GM12878 (cell line): Measurements from ENCODE around the gene RAB10. TPM values are rescaled to one million over a fixed set of nuclear protein-coding genes. Genes with fewer than 3 reads are reported as not detected.

Experiments
- ATAC-seq: fragments of 200-7000 bp; cut with Tn5 transposase; 3 replicates; pipeline ENCODE4 v1.9.1; 2020; ENCODE audit warnings: mild to moderate bottlenecking, moderate library complexity
- BruUV-seq: library from RNA; stranded (reverse); fragments of 400-500 nt; replicated peaks from 2 replicates; lab custom pipeline; 2021; lab: Mats Ljungman, UMichigan
- CTCF ChIA-PET: fragments of 300-600 bp; sonication (Branson Sonifier 250); formaldehyde crosslinking; extraction: SDS; loops from one replicate; lab custom pipeline; 2021; ENCODE audit warnings: inconsistent platforms; lab: Yijun Ruan, JAX
- POLR2A ChIA-PET: fragments of 350-600 bp; formaldehyde crosslinking; extraction: SDS; loops from one replicate; lab custom pipeline; 2021; ENCODE audit warnings: inconsistent platforms; lab: Charles Lee
- RAD21 ChIA-PET: fragments of 300-600 bp; sonication (Branson Sonifier 250); formaldehyde crosslinking; loops from one replicate; lab custom pipeline; 2023; ENCODE audit warnings: antibody characterized with exemption; ENCODE audit not compliant: unreplicated experiment; lab: Charles Lee
- SMC1A ChIA-PET: fragments of 300-600 bp; sonication (Branson Sonifier 250); formaldehyde crosslinking; loops from one replicate; lab custom pipeline; 2023; ENCODE audit not compliant: unreplicated experiment, uncharacterized antibody; lab: Charles Lee
- DNase-seq: peaks from one replicate; pipeline ENCODE4 v3.0.0-alpha.2; 2011; ENCODE audit warnings: low read depth, low spot score
- FAIRE-seq: peaks from 3 replicates; lab custom pipeline; 2011; peaks lifted over from hg19 to GRCh38; lab: Jason Lieb, UNC
- H2AFZ ChIP-seq: 2 replicates; pipeline ENCODE4 v1.6.0; 2011; ENCODE audit warnings: low read depth, low read length, control low read depth; ENCODE audit not compliant: control insufficient read depth
- H3K27ac ChIP-seq: 2 replicates; pipeline ENCODE4 v1.5.1; 2011; ENCODE audit warnings: control low read depth; ENCODE audit not compliant: control insufficient read depth, insufficient read depth
- H3K27me3 ChIP-seq, 2 experiments: replicated peaks in 1 of 2; 2 replicates each; pipeline versions ENCODE4 v1.6.0 to v1.6.1; 2011; ENCODE audit warnings: low read length in 1 of 2; ENCODE audit not compliant: control insufficient read depth in 2 of 2, insufficient read depth in 2 of 2
- H3K36me3 ChIP-seq, 2 experiments: 2 replicates each; pipeline ENCODE4 v1.5.1; 2011; ENCODE audit warnings: low read length in 1 of 2; ENCODE audit not compliant: control insufficient read depth in 2 of 2, insufficient read depth in 2 of 2
- H3K4me1 ChIP-seq: 2 replicates; pipeline ENCODE4 v1.6.1; 2011; ENCODE audit warnings: mild to moderate bottlenecking, low read length, moderate library complexity, mixed read lengths; ENCODE audit not compliant: control insufficient read depth, insufficient read depth
- H3K4me2 ChIP-seq: 2 replicates; pipeline ENCODE4 v1.6.0; 2011; ENCODE audit warnings: control low read depth; ENCODE audit not compliant: control insufficient read depth, insufficient read depth
- H3K4me3 ChIP-seq: fragments of 200-600 bp; sonication (generic); 2 replicates; pipeline ENCODE4 v1.5.1; 2016
- H3K79me2 ChIP-seq: 2 replicates; pipeline ENCODE4 v1.6.0; 2011; ENCODE audit warnings: low read length; ENCODE audit not compliant: control insufficient read depth, insufficient read depth
- H3K9ac ChIP-seq: 2 replicates; pipeline ENCODE4 v1.8.0; 2011; ENCODE audit warnings: low read length, control low read depth, mixed read lengths; ENCODE audit not compliant: control insufficient read depth, insufficient read depth
- H3K9me3 ChIP-seq: replicated peaks from 3 replicates; pipeline ENCODE4 v1.5.1; 2011; ENCODE audit warnings: mild to moderate bottlenecking, low read length; ENCODE audit not compliant: control insufficient read depth, insufficient read depth
- H4K20me1 ChIP-seq: 2 replicates; pipeline ENCODE4 v1.6.0; 2011; ENCODE audit not compliant: control insufficient read depth, insufficient read depth
- HDAC2 ChIP-seq: fragments of 200-600 bp; sonication (generic); IDR thresholded peaks from 2 replicates; pipeline ENCODE4 v1.6.1; 2017
- JUNB ChIP-seq: IDR thresholded peaks from 2 replicates; pipeline ENCODE4 v1.6.1; 2016; ENCODE audit warnings: antibody characterized with exemption, mild to moderate bottlenecking
- NFYB ChIP-seq: IDR thresholded peaks from 2 replicates; pipeline ENCODE4 v1.6.1; 2011; ENCODE audit warnings: low read depth, mild to moderate bottlenecking, low read length, improper control_type of control experiment, moderate library complexity; ENCODE audit not compliant: insufficient read depth
- SREBF2 ChIP-seq: IDR thresholded peaks from 2 replicates; pipeline ENCODE4 v1.6.1; 2012; ENCODE audit warnings: mild to moderate bottlenecking, low read length
- SRF ChIP-seq, 2 experiments: IDR thresholded peaks; 2 replicates each; pipeline ENCODE4 v1.6.1; 2011; ENCODE audit warnings: low read depth in 2 of 2, low read length in 2 of 2, mild to moderate bottlenecking in 1 of 2, moderate library complexity in 1 of 2
- STAT1 ChIP-seq: fragments of 450-650 bp; conservative IDR thresholded peaks from 2 replicates; pipeline ENCODE4 v1.6.1; 2014; ENCODE audit warnings: antibody characterized with exemption, mild to moderate bottlenecking
- SUPT20H ChIP-seq: IDR thresholded peaks from 2 replicates; pipeline ENCODE4 v1.6.1; 2011; ENCODE audit warnings: low read depth, mild to moderate bottlenecking, low read length, moderate library complexity, borderline replicate concordance; ENCODE audit not compliant: control insufficient read depth
- SUZ12 ChIP-seq: fragments of 200-600 bp; sonication (generic); IDR thresholded peaks from one replicate; pipeline ENCODE4 v1.6.1; 2018; ENCODE audit warnings: antibody characterized with exemption, mild to moderate bottlenecking; ENCODE audit not compliant: unreplicated experiment
- WGBS: methylation state at CpG from one replicate; pipeline ENCODE4 v1.1.6; 2016; ENCODE audit warnings: low lambda C conversion rate; ENCODE audit not compliant: insufficient replicate concordance, insufficient coverage; ENCODE audit errors: missing lambda C conversion rate; 5-methylcytosine and 5-hydroxymethylcytosine counted together
- in situ Hi-C: fragments of 300-500 bp; cut with MboI; formaldehyde crosslinking; loops from 9 replicates; pipeline ENCODE4 v1.14.3; 2018; ENCODE audit warnings: mixed read lengths
- intact Hi-C: fragments of 100-400 bp; cut with micrococcal nuclease; formaldehyde crosslinking; loops from one replicate; pipeline ENCODE4 v1.14.2; 2022; ENCODE audit not compliant: unreplicated experiment
- polyA plus RNA-seq, 11 experiments: library from polyadenylated mRNA; depleted of rRNA in 4 of 11; unstranded in 6 of 11; stranded (reverse) in 5 of 11; fragments of >200 nt; fragmentation: Nextera tagmentation in 4 of 11; fragmentation: Illumina TruSeq in 1 of 11; extraction: Ambion mirVana in 4 of 11; extraction: Trizol in 1 of 11; gene quantifications; 1 replicate in 1 of 11; 2 replicates in 10 of 11; pipeline versions ENCODE4 v1.2.1 to v1.2.3, GENCODE V29; 2011 to 2016; ENCODE audit warnings: inconsistent platforms in 2 of 11, missing spikeins in 2 of 11, low read depth in 1 of 11
- total RNA-seq, 4 experiments: library from RNA; depleted of rRNA in 3 of 4; stranded (reverse); fragments of >200 nt in 3 of 4; fragmentation: Illumina TruSeq in 1 of 4; extraction: Trizol in 1 of 4; gene quantifications; 2 replicates each; pipeline versions ENCODE4 v1.2.1 to v1.2.3, GENCODE V29; 2013 to 2021
- TF ChIP-seq, protein P1 (sequence below): IDR thresholded peaks from 2 replicates; pipeline ENCODE4 v1.6.1; 2012; ENCODE audit warnings: low read depth, low read length, improper control_type of control experiment
- TF ChIP-seq, protein P2 (sequence below): IDR thresholded peaks from 2 replicates; pipeline ENCODE4 v1.6.1; 2012; ENCODE audit warnings: low read depth, low read length, improper control_type of control experiment
- TF ChIP-seq, protein P3 (sequence below): IDR thresholded peaks from 2 replicates; pipeline ENCODE4 v1.6.1; 2011; ENCODE audit warnings: low read depth, low read length, improper control_type of control experiment, borderline replicate concordance

The RAB10 gene
- total and polyA plus RNA-seq, 10 of the 15 experiments (the other 5 are each of a cell fraction or from before 2014, with no cell fraction given): 13.3 to 109 (median 82.0) TPM

DNA sequence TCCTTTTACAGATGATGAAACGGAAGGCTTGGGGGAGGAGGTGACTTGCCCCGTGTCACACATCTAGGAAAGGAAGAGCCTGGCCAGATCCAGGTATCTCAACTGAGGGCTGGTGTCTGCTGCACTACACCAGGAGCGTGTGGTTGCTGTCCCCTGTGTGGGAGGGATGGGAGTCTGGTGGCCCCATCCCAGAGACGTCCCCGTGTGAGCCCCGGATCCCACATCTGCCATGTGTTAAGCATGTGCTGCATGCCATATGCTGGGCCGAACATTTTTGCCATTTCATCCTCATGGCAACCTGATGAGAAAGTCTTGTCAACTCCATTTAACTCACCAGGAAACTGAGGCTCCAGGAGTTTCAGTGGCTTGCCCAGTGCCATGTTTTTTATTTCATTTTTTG is 143.2 kb downstream of the RAB10 start:
- no peak for DNase-seq
- POLR2A ChIA-PET: no interaction called here
- H3K36me3 ChIP-seq: no peaks in the 10 kb centered on the region
- TF ChIP-seq NFYB: no peak
- TF ChIP-seq, protein P1, sequence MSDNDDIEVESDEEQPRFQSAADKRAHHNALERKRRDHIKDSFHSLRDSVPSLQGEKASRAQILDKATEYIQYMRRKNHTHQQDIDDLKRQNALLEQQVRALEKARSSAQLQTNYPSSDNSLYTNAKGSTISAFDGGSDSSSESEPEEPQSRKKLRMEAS: no peak
- TF ChIP-seq, protein P2, sequence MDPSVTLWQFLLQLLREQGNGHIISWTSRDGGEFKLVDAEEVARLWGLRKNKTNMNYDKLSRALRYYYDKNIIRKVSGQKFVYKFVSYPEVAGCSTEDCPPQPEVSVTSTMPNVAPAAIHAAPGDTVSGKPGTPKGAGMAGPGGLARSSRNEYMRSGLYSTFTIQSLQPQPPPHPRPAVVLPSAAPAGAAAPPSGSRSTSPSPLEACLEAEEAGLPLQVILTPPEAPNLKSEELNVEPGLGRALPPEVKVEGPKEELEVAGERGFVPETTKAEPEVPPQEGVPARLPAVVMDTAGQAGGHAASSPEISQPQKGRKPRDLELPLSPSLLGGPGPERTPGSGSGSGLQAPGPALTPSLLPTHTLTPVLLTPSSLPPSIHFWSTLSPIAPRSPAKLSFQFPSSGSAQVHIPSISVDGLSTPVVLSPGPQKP: no peak
- no peaks in the 10 kb centered on the region for H3K79me2 ChIP-seq
- no peaks in the 10 kb centered on the region; the same call in 1 of the 2 replicates for H4K20me1 ChIP-seq
- intact Hi-C loops (no loop called here), in situ Hi-C loops (no loop called here)
- H3K4me1 ChIP-seq: no peaks in the 10 kb centered on the region; the same call in 1 of the 2 replicates
- CTCF ChIA-PET: no interaction called here
- FAIRE-seq: no peak
- RAD21 ChIA-PET: no interaction called here
- no peak overlapping the region for H3K4me3 ChIP-seq
- no peak overlapping the region for H3K27ac ChIP-seq
- SMC1A ChIA-PET: interaction anchor here (0.6 kb wide), 1 partner anchor 32 kb away, joined by 4 read pairs; no protein-coding TSS in a partner anchor
- no TSS peak for BruUV-seq
- no peak overlapping the region for H3K4me2 ChIP-seq
- no peak overlapping the region for H2AFZ ChIP-seq
- WGBS: 61% methylated on average over 7 of the region's 7 CpGs
- no peaks in the 10 kb centered on the region for H3K9me3 ChIP-seq
- ATAC-seq: no peak
- H3K27me3 ChIP-seq: peaks cover 4 to 13% of the 10 kb centered on the region in 2 experiments
- H3K9ac ChIP-seq: no peak overlapping the region

DNA sequence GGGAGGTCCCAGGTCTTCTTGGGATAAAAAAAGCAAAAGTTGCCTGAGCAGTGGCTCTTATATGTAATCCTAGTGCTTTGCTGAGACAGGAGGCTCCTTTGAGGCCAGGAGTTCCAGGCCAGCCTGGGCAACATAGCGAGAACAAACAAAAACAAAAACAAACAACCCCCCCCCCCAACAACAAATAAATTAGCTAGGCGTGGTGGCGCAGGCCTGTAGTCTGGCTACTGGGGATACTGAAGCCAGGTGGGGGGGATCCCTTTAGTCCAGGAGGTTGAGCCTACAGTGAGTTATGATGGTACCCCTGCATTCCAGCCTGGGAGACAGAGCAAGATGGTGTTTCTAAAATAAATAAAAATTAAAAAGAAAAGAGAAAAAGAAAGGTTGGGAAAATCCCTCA is 144.4 kb downstream of the RAB10 start:
- FAIRE-seq: no peak

More for the DNA sequence above, 144.4 kb downstream of the RAB10 start:
- Histone ChIP-seq H3K4me2 (no peak overlapping the region; the same call in 1 of the 2 replicates), H4K20me1 (no peaks in the 10 kb centered on the region; the same call in 1 of the 2 replicates), H3K4me3 (no peak overlapping the region), H3K79me2 (no peaks in the 10 kb centered on the region), H3K9ac (no peak overlapping the region), H3K4me1 (no peaks in the 10 kb centered on the region; the same call in 1 of the 2 replicates), H3K9me3 (no peaks in the 10 kb centered on the region), H2AFZ (no peak overlapping the region), H3K36me3 (no peaks in the 10 kb centered on the region), H3K27me3 (peaks cover 4 to 11% of the 10 kb centered on the region in 2 experiments), H3K27ac (no peak overlapping the region)
- ChIA-PET RAD21 (interaction anchor here (0.9 kb wide), 1 partner anchor 90 kb away, joined by 3 read pairs; no protein-coding TSS in a partner anchor), SMC1A (no interaction called here), CTCF (no interaction called here), POLR2A (no interaction called here)
- TF ChIP-seq STAT1 (no peak), SUZ12 (no peak), JUNB (no peak), HDAC2 (no peak), SUPT20H (no peak), SRF (IDR thresholded peaks at IDR 0.05; ENCODE audit: low read depth in 2 of 2, low read length in 2 of 2) (no peak), SREBF2 (no peak)
- TF ChIP-seq, protein P1: no peak
- TF ChIP-seq, protein P3, sequence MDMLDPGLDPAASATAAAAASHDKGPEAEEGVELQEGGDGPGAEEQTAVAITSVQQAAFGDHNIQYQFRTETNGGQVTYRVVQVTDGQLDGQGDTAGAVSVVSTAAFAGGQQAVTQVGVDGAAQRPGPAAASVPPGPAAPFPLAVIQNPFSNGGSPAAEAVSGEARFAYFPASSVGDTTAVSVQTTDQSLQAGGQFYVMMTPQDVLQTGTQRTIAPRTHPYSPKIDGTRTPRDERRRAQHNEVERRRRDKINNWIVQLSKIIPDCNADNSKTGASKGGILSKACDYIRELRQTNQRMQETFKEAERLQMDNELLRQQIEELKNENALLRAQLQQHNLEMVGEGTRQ: no peak
- in situ Hi-C loops: no loop called here
- intact Hi-C loops: no loop called here
- DNase-seq (no peak), ATAC-seq (no peak)
- 64% methylated on average over 3 of the region's 3 CpGs for WGBS
- BruUV-seq: no TSS peak
